Stimulated activated naive CD4-positive, alpha-beta T cell treated with Interleukin-2 at 50 U/mL for 16 hours (primary cell): ENCODE data around the gene PINLYP.

Experiments used
- DNase-seq: peaks from one replicate; lab custom pipeline; 2025; lab: John Stamatoyannopoulos, UW

PINLYP gene

GRCh38 chr19:43548706-43549105 lies 26.9 kb upstream of the PINLYP start:
- no peak for DNase-seq

- DNase-seq, result no peak
Observed at GRCh38 chr19:43551399-43552197, 24.0 kb upstream of the PINLYP start.

GRCh38 chr19:43552198-43552450 lies 23.5 kb upstream of the PINLYP start:
- DNase-seq, result no peak

GRCh38 chr19:43552616-43553015 lies 23.0 kb upstream of the PINLYP start:
- DNase-seq, result no peak

- no peak for DNase-seq
Observed at GRCh38 chr19:43553656-43554055, 21.9 kb upstream of the PINLYP start.

GRCh38 chr19:43554317-43554895 lies 21.2 kb upstream of the PINLYP start:
- DNase-seq, result no peak

- peak; percentile 74 for DNase-seq
Observed at GRCh38 chr19:43555185-43555770, 20.3 kb upstream of the PINLYP start.

GRCh38 chr19:43560687-43561086 lies 14.9 kb upstream of the PINLYP start:
- no peak for DNase-seq

GRCh38 chr19:43561139-43561970 lies 14.2 kb upstream of the PINLYP start:
- DNase-seq, result no peak

GRCh38 chr19:43562226-43562697 lies 13.3 kb upstream of the PINLYP start:
- DNase-seq, result no peak

GRCh38 chr19:43562698-43563241 lies 12.8 kb upstream of the PINLYP start:
- DNase-seq, result peak; percentile 66

GRCh38 chr19:43563816-43564457 lies 11.7 kb upstream of the PINLYP start:
- no peak for DNase-seq

GRCh38 chr19:43564800-43565199 lies 10.8 kb upstream of the PINLYP start:
- DNase-seq, result no peak

- DNase-seq, result no peak
Observed at GRCh38 chr19:43569657-43570056, 5.9 kb upstream of the PINLYP start.

- no peak for DNase-seq
Observed at GRCh38 chr19:43570174-43570791, 5.3 kb upstream of the PINLYP start.

- DNase-seq, result no peak
Observed at GRCh38 chr19:43572171-43572588, 3.4 kb upstream of the PINLYP start.

- no peak for DNase-seq
Observed at GRCh38 chr19:43574424-43575155, 1.0 kb upstream of the PINLYP start.

GRCh38 chr19:43575955-43576878 lies 616 bp downstream of the PINLYP start:
- no peak for DNase-seq

GRCh38 chr19:43578787-43579186 lies 3.2 kb downstream of the PINLYP start:
- DNase-seq, result no peak

GRCh38 chr19:43581467-43581866 lies 5.9 kb downstream of the PINLYP start:
- no peak for DNase-seq
